Neural cell (in vitro differentiated cells): ENCODE results near the gene GGT1.
"Not testable (repeated sequence)": the region's sequence is repeated elsewhere in the genome, so short reads cannot be mapped to it uniquely, and the experiment has no call there.

Source experiments
- EZH2 ChIP-seq: fragments of 200-600, 300-800 bp; shearing (Covaris generic), sonication (generic); IDR thresholded peaks from 2 replicates; pipeline ENCODE4 v1.6.1; 2014; ENCODE audit warnings: antibody characterized with exemption, low read length, borderline replicate concordance, mild to moderate bottlenecking; ENCODE audit not compliant: insufficient read depth, poor library complexity, severe bottlenecking
- POLR2AphosphoS5 ChIP-seq: IDR thresholded peaks from 2 replicates; pipeline ENCODE4 v1.6.1; 2012
- TF ChIP-seq, protein P1 (sequence below): fragments of 450-650 bp; IDR thresholded peaks from 2 replicates; pipeline ENCODE4 v1.5.1; 2014; ENCODE audit warnings: antibody characterized with exemption, mild to moderate bottlenecking, moderate library complexity; ENCODE audit not compliant: poor library complexity, severe bottlenecking
- TF ChIP-seq, protein P2 (sequence below): IDR thresholded peaks from 2 replicates; pipeline ENCODE4 v1.6.1; 2012; ENCODE audit warnings: borderline replicate concordance

DNA sequence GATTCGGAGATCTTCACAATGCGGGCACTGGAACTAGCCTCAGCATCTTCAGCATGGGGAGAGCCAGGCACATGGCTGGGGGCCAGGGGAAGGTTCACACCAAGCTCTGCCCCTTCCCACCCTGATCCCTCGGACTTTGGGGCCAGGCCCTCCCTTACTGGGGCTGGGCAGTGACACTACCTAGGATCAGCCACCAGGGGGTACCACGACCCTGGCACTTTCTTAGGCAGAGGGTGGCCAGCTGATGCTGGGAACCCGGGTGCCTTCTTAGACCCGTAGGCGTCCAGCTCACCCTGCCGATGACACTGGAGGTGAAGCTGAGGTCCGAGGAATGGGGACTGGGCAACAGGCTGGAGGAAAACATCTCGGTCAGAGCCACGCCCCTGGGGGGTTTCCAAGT is 26.1 kb downstream of the GGT1 start:
- TF ChIP-seq POLR2AphosphoS5, EZH2: not testable (repeated sequence)
- TF ChIP-seq, protein P1, sequence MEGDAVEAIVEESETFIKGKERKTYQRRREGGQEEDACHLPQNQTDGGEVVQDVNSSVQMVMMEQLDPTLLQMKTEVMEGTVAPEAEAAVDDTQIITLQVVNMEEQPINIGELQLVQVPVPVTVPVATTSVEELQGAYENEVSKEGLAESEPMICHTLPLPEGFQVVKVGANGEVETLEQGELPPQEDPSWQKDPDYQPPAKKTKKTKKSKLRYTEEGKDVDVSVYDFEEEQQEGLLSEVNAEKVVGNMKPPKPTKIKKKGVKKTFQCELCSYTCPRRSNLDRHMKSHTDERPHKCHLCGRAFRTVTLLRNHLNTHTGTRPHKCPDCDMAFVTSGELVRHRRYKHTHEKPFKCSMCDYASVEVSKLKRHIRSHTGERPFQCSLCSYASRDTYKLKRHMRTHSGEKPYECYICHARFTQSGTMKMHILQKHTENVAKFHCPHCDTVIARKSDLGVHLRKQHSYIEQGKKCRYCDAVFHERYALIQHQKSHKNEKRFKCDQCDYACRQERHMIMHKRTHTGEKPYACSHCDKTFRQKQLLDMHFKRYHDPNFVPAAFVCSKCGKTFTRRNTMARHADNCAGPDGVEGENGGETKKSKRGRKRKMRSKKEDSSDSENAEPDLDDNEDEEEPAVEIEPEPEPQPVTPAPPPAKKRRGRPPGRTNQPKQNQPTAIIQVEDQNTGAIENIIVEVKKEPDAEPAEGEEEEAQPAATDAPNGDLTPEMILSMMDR, result not testable (repeated sequence)
- TF ChIP-seq, protein P2, sequence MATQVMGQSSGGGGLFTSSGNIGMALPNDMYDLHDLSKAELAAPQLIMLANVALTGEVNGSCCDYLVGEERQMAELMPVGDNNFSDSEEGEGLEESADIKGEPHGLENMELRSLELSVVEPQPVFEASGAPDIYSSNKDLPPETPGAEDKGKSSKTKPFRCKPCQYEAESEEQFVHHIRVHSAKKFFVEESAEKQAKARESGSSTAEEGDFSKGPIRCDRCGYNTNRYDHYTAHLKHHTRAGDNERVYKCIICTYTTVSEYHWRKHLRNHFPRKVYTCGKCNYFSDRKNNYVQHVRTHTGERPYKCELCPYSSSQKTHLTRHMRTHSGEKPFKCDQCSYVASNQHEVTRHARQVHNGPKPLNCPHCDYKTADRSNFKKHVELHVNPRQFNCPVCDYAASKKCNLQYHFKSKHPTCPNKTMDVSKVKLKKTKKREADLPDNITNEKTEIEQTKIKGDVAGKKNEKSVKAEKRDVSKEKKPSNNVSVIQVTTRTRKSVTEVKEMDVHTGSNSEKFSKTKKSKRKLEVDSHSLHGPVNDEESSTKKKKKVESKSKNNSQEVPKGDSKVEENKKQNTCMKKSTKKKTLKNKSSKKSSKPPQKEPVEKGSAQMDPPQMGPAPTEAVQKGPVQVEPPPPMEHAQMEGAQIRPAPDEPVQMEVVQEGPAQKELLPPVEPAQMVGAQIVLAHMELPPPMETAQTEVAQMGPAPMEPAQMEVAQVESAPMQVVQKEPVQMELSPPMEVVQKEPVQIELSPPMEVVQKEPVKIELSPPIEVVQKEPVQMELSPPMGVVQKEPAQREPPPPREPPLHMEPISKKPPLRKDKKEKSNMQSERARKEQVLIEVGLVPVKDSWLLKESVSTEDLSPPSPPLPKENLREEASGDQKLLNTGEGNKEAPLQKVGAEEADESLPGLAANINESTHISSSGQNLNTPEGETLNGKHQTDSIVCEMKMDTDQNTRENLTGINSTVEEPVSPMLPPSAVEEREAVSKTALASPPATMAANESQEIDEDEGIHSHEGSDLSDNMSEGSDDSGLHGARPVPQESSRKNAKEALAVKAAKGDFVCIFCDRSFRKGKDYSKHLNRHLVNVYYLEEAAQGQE, result not testable (repeated sequence)
